GM23248 (cell line): Measurements from ENCODE around the gene COL15A1. TPM values are rescaled to one million over a fixed set of nuclear protein-coding genes. Genes with fewer than 3 reads are reported as not detected.

ENCODE experiments used
- DNase-seq: peaks from one replicate; pipeline ENCODE4 v3.0.0-alpha.2; 2015
- H2AFZ ChIP-seq: fragments of 200-600 bp; sonication (generic); 2 replicates; pipeline ENCODE4 v1.6.1; 2016; ENCODE audit warnings: antibody characterized with exemption
- H3F3A ChIP-seq: fragments of 200-600 bp; sonication (generic); 2 replicates; pipeline ENCODE4 v1.6.1; 2016; ENCODE audit warnings: mild to moderate bottlenecking, antibody characterized with exemption, mixed run types; ENCODE audit not compliant: insufficient read depth
- H3K27ac ChIP-seq: fragments of 200-600 bp; sonication (generic); 2 replicates; pipeline ENCODE4 v1.5.1; 2016; ENCODE audit warnings: mild to moderate bottlenecking
- H3K27me3 ChIP-seq: fragments of 200-600 bp; sonication (generic); replicated peaks from 2 replicates; pipeline ENCODE4 v1.6.1; 2016; ENCODE audit warnings: mild to moderate bottlenecking; ENCODE audit not compliant: insufficient read depth
- H3K36me3 ChIP-seq: fragments of 200-600 bp; sonication (generic); 2 replicates; pipeline ENCODE4 v1.6.1; 2016; ENCODE audit warnings: low read depth, mild to moderate bottlenecking
- H3K4me1 ChIP-seq: fragments of 200-600 bp; sonication (generic); 2 replicates; pipeline ENCODE4 v1.6.1; 2016; ENCODE audit warnings: mild to moderate bottlenecking; ENCODE audit not compliant: insufficient read depth
- H3K4me2 ChIP-seq: fragments of 200-600 bp; sonication (generic); one replicate; pipeline ENCODE4 v1.6.1; 2016; ENCODE audit warnings: mild to moderate bottlenecking; ENCODE audit not compliant: unreplicated experiment
- H3K4me3 ChIP-seq: fragments of 200-600 bp; sonication (generic); 2 replicates; pipeline ENCODE4 v1.5.1; 2016; ENCODE audit warnings: mild to moderate bottlenecking
- H3K79me2 ChIP-seq: fragments of 200-600 bp; sonication (generic); 2 replicates; pipeline ENCODE4 v1.6.1; 2016; ENCODE audit warnings: mild to moderate bottlenecking; ENCODE audit not compliant: insufficient read depth
- H3K9ac ChIP-seq: fragments of 200-600 bp; sonication (generic); 2 replicates; pipeline ENCODE4 v1.6.1; 2016; ENCODE audit warnings: mild to moderate bottlenecking
- H3K9me2 ChIP-seq: fragments of 200-600 bp; sonication (generic); 2 replicates; pipeline ENCODE4 v1.6.1; 2016; ENCODE audit warnings: mixed run types, mild to moderate bottlenecking, moderate library complexity; ENCODE audit not compliant: insufficient read depth
- H3K9me3 ChIP-seq: fragments of 200-600 bp; sonication (generic); one replicate; pipeline ENCODE4 v1.6.1; 2017; ENCODE audit warnings: low read depth
- H4K20me1 ChIP-seq: fragments of 200-600 bp; sonication (generic); 2 replicates; pipeline ENCODE4 v1.6.0; 2016; ENCODE audit not compliant: insufficient read depth
- EZH2 ChIP-seq: fragments of 200-600 bp; sonication (generic); IDR thresholded peaks from 2 replicates; pipeline ENCODE4 v1.6.1; 2018; ENCODE audit warnings: antibody characterized with exemption, mild to moderate bottlenecking; ENCODE audit not compliant: insufficient read depth, poor library complexity, severe bottlenecking
- EZH2phosphoT487 ChIP-seq: fragments of 200-600 bp; sonication (generic); IDR thresholded peaks from 2 replicates; pipeline ENCODE4 v1.6.1; 2018; ENCODE audit warnings: antibody characterized with exemption, moderate library complexity, mild to moderate bottlenecking, low read depth; ENCODE audit not compliant: insufficient read depth
- WGBS, 2 experiments: methylation state at CpG; one replicate each; pipeline ENCODE4 v1.1.6; 2015 to 2017; ENCODE audit warnings: low lambda C conversion rate in 2 of 2, low coverage in 1 of 2; ENCODE audit errors: missing lambda C conversion rate in 2 of 2; 5-methylcytosine and 5-hydroxymethylcytosine counted together
- in situ Hi-C: fragments of 300-500 bp; cut with MboI; formaldehyde crosslinking; loops from 2 replicates; pipeline ENCODE4 v1.15.0; 2020
- polyA plus RNA-seq: library from polyadenylated mRNA; unstranded; fragments of >200 nt; fragmentation: Nextera tagmentation; extraction: Ambion mirVana; gene quantifications from 2 replicates; pipeline ENCODE4 v1.2.1, GENCODE V29; 2016
- total RNA-seq: library from RNA; depleted of rRNA; stranded (reverse); fragments of >200 nt; shearing (Covaris generic); gene quantifications from 2 replicates; pipeline ENCODE4 v1.2.3, GENCODE V29; 2014

The COL15A1 gene
- total and polyA plus RNA-seq, 2 experiments from 2014 or later, result 9.7 to 16.8 TPM

DNA sequence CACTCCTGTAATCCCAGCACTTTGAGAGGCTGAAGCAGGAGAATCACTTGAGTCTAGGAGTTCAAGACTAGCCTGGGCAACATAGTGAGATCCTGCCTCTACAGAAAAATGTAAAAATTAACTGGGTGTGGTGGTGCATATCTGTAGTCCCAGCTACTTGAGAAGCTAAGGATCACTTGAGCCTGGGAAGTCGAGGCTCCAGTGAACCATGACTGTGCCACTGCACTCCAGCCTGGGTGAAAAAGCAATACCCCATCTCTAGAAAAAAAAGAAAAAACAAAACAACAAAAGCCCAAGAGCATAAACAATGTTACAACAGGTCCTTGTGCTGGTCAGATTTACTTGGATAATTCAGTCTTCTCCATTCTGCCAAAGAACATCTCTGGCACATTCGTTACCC is 116.9 kb downstream of the COL15A1 start:
- in situ Hi-C loops, result no loop called here
- H4K20me1 ChIP-seq, result no peaks in the 10 kb centered on the region
- H3K27me3 ChIP-seq, result peaks cover 7% of the 10 kb centered on the region; the same call in 1 of the 2 replicates
- H3K4me3 ChIP-seq, result no peak overlapping the region
- no peaks in the 10 kb centered on the region for H3K36me3 ChIP-seq
- no peak overlapping the region for H2AFZ ChIP-seq
- no peak overlapping the region for H3K4me2 ChIP-seq
- peaks cover 40% of the 10 kb centered on the region for H3F3A ChIP-seq
- no peaks in the 10 kb centered on the region for H3K79me2 ChIP-seq
- DNase-seq, result no peak
- WGBS, 2 experiments, result 91 to 93% methylated on average over 2 of the region's 2 CpGs
- peaks cover 32% of the 10 kb centered on the region for H3K4me1 ChIP-seq
- H3K9me2 ChIP-seq, result no peaks in the 10 kb centered on the region
- H3K9me3 ChIP-seq, result no peaks in the 10 kb centered on the region
- H3K9ac ChIP-seq, result no peak overlapping the region
- H3K27ac ChIP-seq, result no peak overlapping the region
- TF ChIP-seq EZH2 (no peak), EZH2phosphoT487 (no peak)

GRCh38 chr9:99062549-99062948 is 118.8 kb downstream of the COL15A1 start:
- H3K36me3 ChIP-seq, result no peaks in the 10 kb centered on the region
- no peak overlapping the region for H3K27ac ChIP-seq
- no peak overlapping the region for H3K4me3 ChIP-seq
- in situ Hi-C loops, result no loop called here
- H3K79me2 ChIP-seq, result no peaks in the 10 kb centered on the region
- H3K9me3 ChIP-seq, result no peaks in the 10 kb centered on the region
- H3K4me1 ChIP-seq, result peaks cover 23% of the 10 kb centered on the region
- H3K9ac ChIP-seq, result no peak overlapping the region
- no peak for TF ChIP-seq EZH2phosphoT487
- TF ChIP-seq EZH2, result no peak
- peaks cover 7% of the 10 kb centered on the region; the same call in 1 of the 2 replicates for H3K27me3 ChIP-seq
- H4K20me1 ChIP-seq, result no peaks in the 10 kb centered on the region
- H3K9me2 ChIP-seq, result no peaks in the 10 kb centered on the region
- DNase-seq, result no peak
- 90 to 100% methylated on average over 1 of the region's 1 CpG for WGBS, 2 experiments
- no peak overlapping the region for H2AFZ ChIP-seq
- no peak overlapping the region for H3K4me2 ChIP-seq
- peaks cover 23% of the 10 kb centered on the region for H3F3A ChIP-seq

GRCh38 chr9:99063522-99063921 is 119.8 kb downstream of the COL15A1 start:
- H3K79me2 ChIP-seq, result no peaks in the 10 kb centered on the region
- TF ChIP-seq EZH2phosphoT487 (no peak), EZH2 (no peak)
- no peak for DNase-seq
- H3K9ac ChIP-seq, result no peak overlapping the region
- peaks cover 14% of the 10 kb centered on the region for H3K4me1 ChIP-seq
- no peak overlapping the region for H3K4me3 ChIP-seq
- no peaks in the 10 kb centered on the region for H3K36me3 ChIP-seq
- H3K27me3 ChIP-seq, result peaks cover 7% of the 10 kb centered on the region; the same call in 1 of the 2 replicates
- peaks cover 13% of the 10 kb centered on the region for H3F3A ChIP-seq
- no peak overlapping the region for H3K27ac ChIP-seq
- 88 to 100% methylated on average over 1 of the region's 1 CpG for WGBS, 2 experiments
- H4K20me1 ChIP-seq, result no peaks in the 10 kb centered on the region
- H3K4me2 ChIP-seq, result no peak overlapping the region
- no peaks in the 10 kb centered on the region for H3K9me3 ChIP-seq
- in situ Hi-C loops, result no loop called here
- H2AFZ ChIP-seq, result no peak overlapping the region
- no peaks in the 10 kb centered on the region for H3K9me2 ChIP-seq

- Histone ChIP-seq H4K20me1 (no peaks in the 10 kb centered on the region), H3K27me3 (peaks cover 7% of the 10 kb centered on the region; the same call in 1 of the 2 replicates), H2AFZ (no peak overlapping the region), H3K9me2 (no peaks in the 10 kb centered on the region), H3K4me2 (no peak overlapping the region), H3K27ac (no peak overlapping the region), H3K9me3 (no peaks in the 10 kb centered on the region), H3K36me3 (no peaks in the 10 kb centered on the region), H3K9ac (no peak overlapping the region), H3F3A (no peaks in the 10 kb centered on the region), H3K79me2 (no peaks in the 10 kb centered on the region), H3K4me3 (no peak overlapping the region), H3K4me1 (peaks cover 7% of the 10 kb centered on the region; the same call in 1 of the 2 replicates)
- TF ChIP-seq EZH2phosphoT487 (no peak), EZH2 (no peak)
- no peak for DNase-seq
- in situ Hi-C loops, result no loop called here
- 93% methylated on average over 3 of the region's 3 CpGs for WGBS, 2 experiments
Measured at GRCh38 chr9:99066571-99066970, 122.9 kb downstream of the COL15A1 start.

DNA sequence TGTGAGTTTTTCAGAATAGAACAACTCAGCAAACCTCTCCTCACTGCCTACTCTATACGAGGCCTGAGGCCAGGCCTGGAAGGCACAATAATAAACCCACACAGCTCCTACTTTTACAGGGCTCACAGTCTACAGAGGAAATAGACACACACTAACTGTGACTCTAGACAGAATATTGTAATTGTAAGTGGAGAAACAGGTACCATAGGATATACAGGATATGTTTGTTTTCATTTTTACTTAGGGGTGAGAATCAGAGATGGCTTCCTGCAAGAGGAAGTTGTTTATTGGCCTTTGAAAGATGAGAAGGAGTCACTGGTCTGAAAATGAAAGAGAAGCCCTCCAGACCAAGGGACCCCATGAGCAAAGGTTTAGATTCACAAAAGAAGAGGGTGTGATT is 125.4 kb downstream of the COL15A1 start:
- no peak overlapping the region for H3K4me2 ChIP-seq
- peaks cover 8% of the 10 kb centered on the region; the same call in 1 of the 2 replicates for H3K4me1 ChIP-seq
- H3K79me2 ChIP-seq, result no peaks in the 10 kb centered on the region
- no peaks in the 10 kb centered on the region for H3K27me3 ChIP-seq
- H3K4me3 ChIP-seq, result no peak overlapping the region
- TF ChIP-seq EZH2 (no peak), EZH2phosphoT487 (no peak)
- in situ Hi-C loops, result no loop called here
- no peaks in the 10 kb centered on the region for H3K36me3 ChIP-seq
- no peak overlapping the region for H3K9ac ChIP-seq
- H2AFZ ChIP-seq, result no peak overlapping the region
- no peaks in the 10 kb centered on the region for H3F3A ChIP-seq
- H3K9me3 ChIP-seq, result no peaks in the 10 kb centered on the region
- H4K20me1 ChIP-seq, result no peaks in the 10 kb centered on the region
- H3K27ac ChIP-seq, result no peak overlapping the region
- WGBS, 2 experiments, result 67 to 79% methylated on average over 1 of the region's 1 CpG
- H3K9me2 ChIP-seq, result no peaks in the 10 kb centered on the region
- DNase-seq, result no peak
